ENCODE data around the gene FBLN1. TPM values are rescaled to one million over a fixed set of nuclear protein-coding genes. Genes with fewer than 3 reads are reported as not detected.

Gene FBLN1
- total and polyA plus RNA-seq, 2 of the 13 experiments (the other 11 are each of a cell fraction or from before 2014, with no cell fraction given), result 37.3 to 103 TPM

DNA sequence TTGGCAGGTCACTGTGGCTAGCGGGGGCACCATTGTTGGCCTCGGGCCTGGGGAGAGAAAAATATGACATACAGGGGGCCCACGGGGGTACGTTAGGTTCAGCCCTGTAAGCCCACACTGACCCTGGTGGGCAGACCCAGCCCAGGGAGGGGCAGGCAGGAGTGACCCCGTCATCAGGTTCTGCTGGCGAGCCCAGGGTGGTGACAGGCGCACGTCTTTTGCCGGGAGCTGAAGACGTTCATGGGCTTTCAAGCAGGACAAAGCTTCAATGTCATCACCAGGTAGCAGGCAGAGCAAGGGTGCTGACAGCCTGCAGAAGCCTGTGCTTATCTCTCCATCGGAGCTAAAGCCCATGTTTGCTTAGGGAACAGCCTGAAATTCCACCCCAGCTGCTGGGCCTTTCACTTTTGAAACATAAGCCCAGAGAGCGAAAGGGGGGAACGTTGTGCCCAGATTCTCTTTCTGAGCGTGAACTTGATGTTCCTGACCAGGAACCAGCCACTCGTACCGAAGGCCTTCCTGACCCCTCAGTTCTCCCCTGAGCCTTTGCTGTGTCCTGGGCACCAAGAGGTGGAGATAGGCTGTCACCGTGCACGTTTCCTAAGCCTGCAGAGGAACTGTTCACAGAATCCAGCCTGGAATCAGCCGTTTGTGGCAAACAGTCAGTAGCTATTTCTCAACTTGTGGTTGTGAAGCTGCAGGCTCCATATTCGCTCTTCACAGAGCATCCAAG, 94.9 kb downstream of the FBLN1 start (continued):
- peak; percentile 36; the same call in 1 of the 2 replicates for TF ChIP-seq KDM2A (CRISPR knock-in tag; IDR thresholded peaks at IDR 0.05; ENCODE audit: borderline replicate concordance, low read depth)
- TF ChIP-seq HMG20A (CRISPR knock-in tag; IDR thresholded peaks at IDR 0.05; ENCODE audit: borderline replicate concordance), result 0 out of 2 replicates have a peak, but pooled peaks have one; percentile 17
- 0 out of 2 replicates have a peak, but pooled peaks have one; percentile 38 for TF ChIP-seq FOXO1 (CRISPR knock-in tag; IDR thresholded peaks at IDR 0.05)
- TF ChIP-seq BORCS8-MEF2B (CRISPR knock-in tag; IDR thresholded peaks at IDR 0.05), result no peak
- no peak for TF ChIP-seq ARHGAP35 (CRISPR knock-in tag; IDR thresholded peaks at IDR 0.05; ENCODE audit: borderline replicate concordance)
- TF ChIP-seq XBP1 (CRISPR knock-in tag; IDR thresholded peaks at IDR 0.05), result no peak
- no peak for TF ChIP-seq JUND (CRISPR knock-in tag; IDR thresholded peaks at IDR 0.05)
- peak in 1 of 2 experiments; percentile 51; a peak in 2 of 4 replicates for TF ChIP-seq EP300 (IDR thresholded peaks at IDR 0.05; ENCODE audit: low read depth in 2 of 2, low read length in 2 of 2)
- peak; percentile 6; the same call in 1 of the 2 replicates for TF ChIP-seq EP300 (CRISPR knock-in tag; IDR thresholded peaks at IDR 0.05; ENCODE audit: borderline replicate concordance)
- TF ChIP-seq ASH2L (IDR thresholded peaks at IDR 0.05; ENCODE audit: insufficient read length, low read depth, low read length), result no peak
- no peak for TF ChIP-seq RBFOX2 (IDR thresholded peaks at IDR 0.05; ENCODE audit: low read depth, low read length)
- TF ChIP-seq TEAD2 (CRISPR knock-in tag; IDR thresholded peaks at IDR 0.05), result no peak
- TF ChIP-seq, protein P1, sequence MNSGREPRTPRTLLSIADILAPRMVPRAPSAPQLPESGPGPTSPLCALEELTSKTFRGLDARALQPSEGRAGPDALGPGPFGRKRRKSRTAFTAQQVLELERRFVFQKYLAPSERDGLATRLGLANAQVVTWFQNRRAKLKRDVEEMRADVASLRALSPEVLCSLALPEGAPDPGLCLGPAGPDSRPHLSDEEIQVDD (CRISPR knock-in tag; IDR thresholded peaks at IDR 0.05; ENCODE audit: borderline replicate concordance), result no peak
- TF ChIP-seq, protein P2, sequence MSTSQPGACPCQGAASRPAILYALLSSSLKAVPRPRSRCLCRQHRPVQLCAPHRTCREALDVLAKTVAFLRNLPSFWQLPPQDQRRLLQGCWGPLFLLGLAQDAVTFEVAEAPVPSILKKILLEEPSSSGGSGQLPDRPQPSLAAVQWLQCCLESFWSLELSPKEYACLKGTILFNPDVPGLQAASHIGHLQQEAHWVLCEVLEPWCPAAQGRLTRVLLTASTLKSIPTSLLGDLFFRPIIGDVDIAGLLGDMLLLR (CRISPR knock-in tag; IDR thresholded peaks at IDR 0.05), result 0 out of 2 replicates have a peak, but pooled peaks have one; percentile 45
- TF ChIP-seq HNF4G (IDR thresholded peaks at IDR 0.05; ENCODE audit: borderline replicate concordance, low read depth, low read length), result no peak
- no peak for TF ChIP-seq HNF4G (CRISPR knock-in tag; IDR thresholded peaks at IDR 0.05; ENCODE audit: borderline replicate concordance, low read depth)
- TF ChIP-seq ZNF7 (CRISPR knock-in tag; IDR thresholded peaks at IDR 0.05), result no peak
- TF ChIP-seq, protein P3, sequence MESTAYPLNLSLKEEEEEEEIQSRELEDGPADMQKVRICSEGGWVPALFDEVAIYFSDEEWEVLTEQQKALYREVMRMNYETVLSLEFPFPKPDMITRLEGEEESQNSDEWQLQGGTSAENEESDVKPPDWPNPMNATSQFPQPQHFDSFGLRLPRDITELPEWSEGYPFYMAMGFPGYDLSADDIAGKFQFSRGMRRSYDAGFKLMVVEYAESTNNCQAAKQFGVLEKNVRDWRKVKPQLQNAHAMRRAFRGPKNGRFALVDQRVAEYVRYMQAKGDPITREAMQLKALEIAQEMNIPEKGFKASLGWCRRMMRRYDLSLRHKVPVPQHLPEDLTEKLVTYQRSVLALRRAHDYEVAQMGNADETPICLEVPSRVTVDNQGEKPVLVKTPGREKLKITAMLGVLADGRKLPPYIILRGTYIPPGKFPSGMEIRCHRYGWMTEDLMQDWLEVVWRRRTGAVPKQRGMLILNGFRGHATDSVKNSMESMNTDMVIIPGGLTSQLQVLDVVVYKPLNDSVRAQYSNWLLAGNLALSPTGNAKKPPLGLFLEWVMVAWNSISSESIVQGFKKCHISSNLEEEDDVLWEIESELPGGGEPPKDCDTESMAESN (CRISPR knock-in tag; conservative IDR thresholded peaks at IDR 0.05), result 0 out of 2 replicates have a peak, but pooled peaks have one; percentile 40
- TF ChIP-seq MEIS2 (CRISPR knock-in tag; IDR thresholded peaks at IDR 0.05), result peak; percentile 80; the same call in 1 of the 2 replicates
- peak; percentile 15; the same call in 1 of the 2 replicates for TF ChIP-seq GATAD1 (CRISPR knock-in tag; IDR thresholded peaks at IDR 0.05)
- TF ChIP-seq BRD4 (CRISPR knock-in tag; IDR thresholded peaks at IDR 0.05), result 0 out of 2 replicates have a peak, but pooled peaks have one; percentile 15
- peak; percentile 36; the same call in 1 of the 2 replicates for TF ChIP-seq ESRRA (CRISPR knock-in tag; IDR thresholded peaks at IDR 0.05; ENCODE audit: low read depth)
- 0 out of 2 replicates have a peak, but pooled peaks have one; percentile 52 for TF ChIP-seq ZNF543 (CRISPR knock-in tag; IDR thresholded peaks at IDR 0.05)
- TF ChIP-seq NCOR1 (IDR thresholded peaks at IDR 0.05; ENCODE audit: borderline replicate concordance, low read length), result no peak
- TF ChIP-seq CBX2 (IDR thresholded peaks at IDR 0.05; ENCODE audit: low read depth, low read length), result no peak
- TF ChIP-seq CBX2 (CRISPR knock-in tag; IDR thresholded peaks at IDR 0.05; ENCODE audit: low read depth), result no peak
- no peak for TF ChIP-seq NAIF1 (CRISPR knock-in tag; IDR thresholded peaks at IDR 0.05; ENCODE audit: borderline replicate concordance)
- TF ChIP-seq KMT2A (CRISPR knock-in tag; IDR thresholded peaks at IDR 0.05), result peak; percentile 61; the same call in 1 of the 2 replicates

All from HepG2 (cell line).